Gastroesophageal sphincter (tissue), 4 donors: ENCODE measurements around the gene NDOR1. TPM values are rescaled to one million over a fixed set of nuclear protein-coding genes. Genes with fewer than 3 reads are reported as not detected.
A peak's percentile ranks its signal among the peaks of the same experiment; 100 is the strongest.
"Not testable (repeated sequence)": the region's sequence is repeated elsewhere in the genome, so short reads cannot be mapped to it uniquely, and the experiment has no call there.

Experiments
- ATAC-seq: fragments of 150-250 bp; one replicate; pipeline ENCODE4 v1.9.1; 2016; ENCODE audit warnings: mild to moderate bottlenecking, moderate library complexity
- H3K27ac ChIP-seq, 4 donors: fragments of 200-600 bp; sonication (generic) in 3 of 4; 1 replicate in 3 of 4; 2 replicates in 1 of 4; pipeline ENCODE4 v1.5.1; 2016 to 2019
- H3K27me3 ChIP-seq: fragments of 200-600 bp; sonication (generic); one replicate; pipeline ENCODE4 v1.5.1; 2019
- H3K36me3 ChIP-seq, 2 donors: fragments of 200-600 bp; sonication (generic); one replicate each; pipeline ENCODE4 v1.5.1; 2019; ENCODE audit warnings: control low read depth in 1 of 2
- H3K4me1 ChIP-seq, 3 donors: fragments of 200-600 bp; sonication (generic); 1 replicate in 2 of 3; 2 replicates in 1 of 3; pipeline ENCODE4 v1.5.1; 2016 to 2019; ENCODE audit warnings: control low read depth in 2 of 3
- H3K4me3 ChIP-seq, 2 donors: fragments of 200-600 bp; sonication (generic); one replicate each; pipeline ENCODE4 v1.5.1; 2019; ENCODE audit warnings: mild to moderate bottlenecking in 1 of 2, moderate library complexity in 1 of 2
- H3K9me3 ChIP-seq, 3 donors: fragments of 200-600 bp; sonication (generic); one replicate each; pipeline ENCODE4 v1.5.1; 2017 to 2019; ENCODE audit warnings: control low read depth in 2 of 3
- CTCF ChIP-seq, 4 experiments: fragments of 200-600 bp in 2 of 4; fragments of 450-650 bp in 2 of 4; sonication (generic) in 1 of 4; IDR thresholded peaks; one replicate each; pipeline ENCODE4 v1.5.1; 2017 to 2019; ENCODE audit warnings: antibody characterized with exemption in 4 of 4, mild to moderate bottlenecking in 2 of 4, moderate library complexity in 2 of 4
- EP300 ChIP-seq: sonication (generic); formaldehyde crosslinking; IDR thresholded peaks from one replicate; pipeline ENCODE4 v1.6.1; 2017; ENCODE audit warnings: antibody characterized with exemption, mild to moderate bottlenecking
- POLR2A ChIP-seq, 2 donors: fragments of 450-650 bp; IDR thresholded peaks; one replicate each; pipeline ENCODE4 v1.6.1; 2017; ENCODE audit warnings: antibody characterized with exemption in 2 of 2, mild to moderate bottlenecking in 2 of 2, moderate library complexity in 1 of 2
- POLR2AphosphoS5 ChIP-seq: sonication (generic); formaldehyde crosslinking; IDR thresholded peaks from one replicate; pipeline ENCODE4 v1.6.1; 2017; ENCODE audit warnings: antibody characterized with exemption
- WGBS, 2 donors: methylation state at CpG; one replicate each; pipeline ENCODE4 v1.1.5; 2018; ENCODE audit warnings: low coverage in 1 of 2; 5-methylcytosine and 5-hydroxymethylcytosine counted together
- total RNA-seq, 4 donors: library from RNA; depleted of rRNA; stranded (reverse); fragments of >200 nt; gene quantifications; one replicate each; pipeline ENCODE4 v1.1.0, GENCODE V29; 2016

NDOR1 gene
- total RNA-seq, 4 donors from 2014 or later: 4.6 to 9.8 (median 7.6) TPM

DNA sequence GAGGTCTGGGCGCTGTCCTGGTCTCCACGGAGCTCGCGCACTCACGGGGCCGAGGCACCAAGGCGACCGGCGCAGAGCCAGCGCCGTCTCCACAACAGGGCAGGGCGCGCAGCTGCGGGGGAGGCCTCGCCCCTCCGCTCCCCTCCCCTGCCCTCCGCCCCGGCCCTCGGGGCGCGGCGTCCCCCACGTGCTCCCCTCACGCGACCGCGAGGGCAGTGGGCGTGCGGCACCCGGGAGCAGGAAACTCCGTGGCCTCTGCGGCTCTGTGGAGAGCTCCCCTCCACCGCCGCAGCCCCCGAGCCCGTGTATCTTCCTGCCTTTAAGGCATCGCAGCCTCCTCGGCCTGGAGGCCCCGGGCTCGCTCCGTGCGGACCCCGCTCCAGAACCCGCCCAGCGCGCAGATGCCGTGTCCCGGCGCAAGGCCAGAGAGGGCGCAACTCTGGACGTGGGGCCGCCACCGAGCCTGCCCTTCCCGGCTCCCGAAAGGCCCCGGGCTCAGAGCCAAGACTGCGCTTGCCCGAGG, 34.9 kb downstream of the NDOR1 start:
- H3K9me3 ChIP-seq: no peaks in the 10 kb centered on the region
- no CpG with 5 or more reads among the region's 58 CpGs for WGBS, 2 donors
- H3K4me1 ChIP-seq: peaks cover 0 to 87% (median 47%) of the 10 kb centered on the region in 3 donors
- H3K27ac ChIP-seq: peak overlapping the region; percentile 77 to 99 (median 96)
- peak overlapping the region; percentile 67 to 82 for H3K4me3 ChIP-seq
- no peaks in the 10 kb centered on the region for H3K27me3 ChIP-seq
- ATAC-seq: peak; percentile 34
- peaks cover 0 to 22% of the 10 kb centered on the region in 2 donors for H3K36me3 ChIP-seq
- TF ChIP-seq POLR2A (IDR thresholded peaks at IDR 0.05): peak; percentile 29 to 53
- TF ChIP-seq POLR2AphosphoS5: peak; percentile 12
- TF ChIP-seq EP300: no peak
- TF ChIP-seq CTCF (IDR thresholded peaks at IDR 0.05): peak in 1 of 4 experiments; percentile 18

DNA sequence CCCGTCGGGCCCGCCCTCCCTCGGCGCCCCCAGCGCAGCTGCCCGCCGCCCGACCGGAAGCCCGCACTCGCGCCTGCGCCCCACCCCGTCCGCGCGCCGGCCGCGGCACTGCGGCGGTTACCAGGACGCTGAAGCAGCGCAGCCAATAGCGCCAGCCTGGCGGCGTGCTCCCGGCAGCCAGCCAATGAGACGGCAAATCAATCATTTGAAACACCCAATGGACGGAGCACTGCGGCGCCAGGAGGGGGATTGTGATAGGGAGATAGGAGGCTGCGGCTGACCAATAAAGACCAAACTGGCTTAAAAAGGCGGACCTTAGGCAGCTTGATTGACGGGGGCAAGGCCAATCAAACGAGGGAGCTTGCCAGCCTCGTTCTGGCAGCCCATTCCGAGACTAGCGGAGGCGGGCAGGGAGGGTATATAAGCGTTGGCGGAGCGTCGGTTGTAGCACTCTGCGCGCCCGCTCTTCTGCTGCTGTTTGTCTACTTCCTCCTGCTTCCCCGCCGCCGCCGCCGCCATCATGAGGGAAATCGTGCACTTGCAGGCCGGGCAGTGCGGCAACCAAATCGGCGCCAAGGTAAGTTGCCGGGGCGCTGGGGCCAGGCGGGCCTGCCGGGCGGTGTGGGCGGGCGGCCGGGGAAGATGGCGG, 35.5 kb downstream of the NDOR1 start, which contains the start of gene TUBB4B:
Gene TUBB4B, plus strand, starts transcription at position 447 of the 649 bp plus-strand sequence. Its CDS starts 74 bp downstream, at position 521.
- peaks cover 0 to 22% of the 10 kb centered on the region in 2 donors for H3K36me3 ChIP-seq
- H3K4me3 ChIP-seq: peak within 1 kb of the TSS; percentile 67 to 82
- H3K27me3 ChIP-seq: no peaks in the 10 kb centered on the region
- 0% methylated on average over 15 of the region's 67 CpGs; no CpG with 5 or more reads in 1 of the 2 donors for whole genome bisulfite sequencing, 2 donors
- peaks cover 0 to 81% (median 43%) of the 10 kb centered on the region in 3 donors for H3K4me1 ChIP-seq
- peak in 2 of 4 experiments; percentile 11 to 22 for TF ChIP-seq CTCF (IDR thresholded peaks at IDR 0.05)
- TF ChIP-seq POLR2A (IDR thresholded peaks at IDR 0.05): peak; percentile 100
- peak; percentile 100 for TF ChIP-seq POLR2AphosphoS5
- no peak for TF ChIP-seq EP300
- peak within 1 kb of the TSS; percentile 77 to 99 (median 97) for H3K27ac ChIP-seq
- ATAC-seq: peak; percentile 94
- no peaks in the 10 kb centered on the region for H3K9me3 ChIP-seq

- peak overlapping the region; percentile 56 to 82 for H3K4me3 ChIP-seq
- H3K4me1 ChIP-seq: peaks cover 0 to 74% (median 36%) of the 10 kb centered on the region in 3 donors
- WGBS, 2 donors: no CpG with 5 or more reads among the region's 83 CpGs
- H3K27ac ChIP-seq: peak overlapping the region; percentile 65 to 99 (median 97)
- H3K9me3 ChIP-seq: no peaks in the 10 kb centered on the region
- no peak for TF ChIP-seq POLR2AphosphoS5
- TF ChIP-seq EP300: no peak
- no peak for TF ChIP-seq CTCF (IDR thresholded peaks at IDR 0.05)
- no peak for TF ChIP-seq POLR2A (IDR thresholded peaks at IDR 0.05)
- no peaks in the 10 kb centered on the region for H3K27me3 ChIP-seq
- peak; percentile 56 for ATAC-seq
- peaks cover 0 to 22% of the 10 kb centered on the region in 2 donors for H3K36me3 ChIP-seq
These were observed 36.2 kb downstream of the NDOR1 start for GRCh38 chr9:137241490-137242268.

DNA sequence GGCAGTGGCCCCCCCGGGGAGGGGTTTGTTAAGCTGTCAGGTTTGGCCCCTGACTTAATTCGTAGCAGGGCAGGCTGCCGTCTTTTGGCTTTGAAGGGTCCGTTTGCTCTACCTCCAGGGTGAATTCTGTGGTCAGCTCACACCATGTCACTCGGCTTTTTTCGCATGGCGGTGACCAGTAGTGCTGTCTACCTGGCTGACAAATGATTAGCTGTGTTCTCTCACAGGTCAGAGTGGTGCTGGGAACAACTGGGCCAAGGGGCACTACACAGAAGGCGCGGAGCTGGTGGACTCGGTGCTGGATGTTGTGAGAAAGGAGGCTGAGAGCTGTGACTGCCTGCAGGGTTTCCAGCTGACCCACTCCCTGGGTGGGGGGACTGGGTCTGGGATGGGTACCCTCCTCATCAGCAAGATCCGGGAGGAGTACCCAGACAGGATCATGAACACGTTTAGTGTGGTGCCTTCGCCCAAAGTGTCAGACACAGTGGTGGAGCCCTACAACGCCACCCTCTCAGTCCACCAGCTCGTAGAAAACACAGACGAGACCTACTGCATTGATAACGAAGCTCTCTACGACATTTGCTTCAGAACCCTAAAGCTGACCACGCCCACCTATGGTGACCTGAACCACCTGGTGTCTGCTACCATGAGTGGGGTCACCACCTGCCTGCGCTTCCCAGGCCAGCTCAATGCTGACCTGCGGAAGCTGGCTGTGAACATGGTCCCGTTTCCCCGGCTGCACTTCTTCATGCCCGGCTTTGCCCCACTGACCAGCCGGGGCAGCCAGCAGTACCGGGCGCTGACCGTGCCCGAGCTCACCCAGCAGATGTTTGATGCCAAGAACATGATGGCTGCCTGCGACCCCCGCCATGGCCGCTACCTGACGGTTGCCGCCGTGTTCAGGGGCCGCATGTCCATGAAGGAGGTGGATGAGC, 37.0 kb downstream of the NDOR1 start:
- peaks cover 0 to 22% of the 10 kb centered on the region in 2 donors for H3K36me3 ChIP-seq
- no peaks in the 10 kb centered on the region for H3K27me3 ChIP-seq
- TF ChIP-seq EP300 (no peak), CTCF (IDR thresholded peaks at IDR 0.05) (no peak), POLR2A (IDR thresholded peaks at IDR 0.05) (no peak), POLR2AphosphoS5 (no peak)
- H3K27ac ChIP-seq: peak overlapping the region in 3 of 4 donors; percentile 95 to 99 (median 99)
- no peak for ATAC-seq
- WGBS, 2 donors: 43% methylated on average over 5 of the region's 36 CpGs; no CpG with 5 or more reads in 1 of the 2 donors
- H3K4me3 ChIP-seq: peak overlapping the region; percentile 56 to 82
- H3K9me3 ChIP-seq: no peaks in the 10 kb centered on the region
- H3K4me1 ChIP-seq: peaks cover 0 to 65% (median 33%) of the 10 kb centered on the region in 3 donors

DNA sequence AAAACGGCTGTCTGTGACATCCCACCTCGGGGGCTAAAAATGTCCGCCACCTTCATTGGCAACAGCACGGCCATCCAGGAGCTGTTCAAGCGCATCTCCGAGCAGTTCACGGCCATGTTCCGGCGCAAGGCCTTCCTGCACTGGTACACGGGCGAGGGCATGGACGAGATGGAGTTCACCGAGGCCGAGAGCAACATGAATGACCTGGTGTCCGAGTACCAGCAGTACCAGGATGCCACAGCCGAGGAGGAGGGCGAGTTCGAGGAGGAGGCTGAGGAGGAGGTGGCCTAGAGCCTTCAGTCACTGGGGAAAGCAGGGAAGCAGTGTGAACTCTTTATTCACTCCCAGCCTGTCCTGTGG, 37.7 kb downstream of the NDOR1 start:
- peak overlapping the region in 3 of 4 donors; percentile 4 to 99 (median 99) for H3K27ac ChIP-seq
- peaks cover 0 to 22% of the 10 kb centered on the region in 2 donors for H3K36me3 ChIP-seq
- not testable (repeated sequence) for H3K27me3 ChIP-seq, H3K4me3 ChIP-seq, H3K9me3 ChIP-seq, ATAC-seq
- 84% methylated on average over 3 of the region's 18 CpGs; no CpG with 5 or more reads in 1 of the 2 donors for WGBS, 2 donors
- peaks cover 0 to 58% (median 33%) of the 10 kb centered on the region in 3 donors for H3K4me1 ChIP-seq
